CD4-positive, alpha-beta T cell (primary cell): ENCODE data around the gene SFT2D1. TPM values are rescaled to one million over a fixed set of nuclear protein-coding genes. Genes with fewer than 3 reads are reported as not detected.

ENCODE experiments used
- ATAC-seq: fragments of 200-7000 bp; cut with Tn5 transposase; one replicate; pipeline ENCODE4 v1.10.0; 2022; ENCODE audit warnings: mild to moderate bottlenecking; ENCODE audit not compliant: poor library complexity
- CTCF ChIA-PET: fragments of 350-600 bp; sonication (Branson Sonifier 250); formaldehyde crosslinking; loops from one replicate; lab custom pipeline; 2021; ENCODE audit warnings: antibody characterized with exemption, inconsistent platforms; lab: Charles Lee
- POLR2A ChIA-PET: fragments of 350-600 bp; sonication (Branson Sonifier 250); formaldehyde crosslinking; loops from one replicate; lab custom pipeline; 2021; ENCODE audit warnings: antibody characterized with exemption, inconsistent platforms; lab: Charles Lee
- DNase-seq, 14 experiments: peaks; one replicate each; pipeline ENCODE4 v3.0.0-alpha.2; 2013 to 2020; ENCODE audit warnings: mixed read lengths in 2 of 14
- H3K27ac ChIP-seq, 2 donors: one replicate each; pipeline versions ENCODE4 v1.5.1 to v1.7.0; 2013; ENCODE audit warnings: low read length in 2 of 2, low read depth in 1 of 2, mild to moderate bottlenecking in 1 of 2
- H3K27me3 ChIP-seq, 2 experiments: 1 replicate in 1 of 2; 2 replicates in 1 of 2; pipeline versions ENCODE4 v1.6.1 to v1.7.0; 2013; ENCODE audit warnings: low read length in 2 of 2, control low read depth in 1 of 2, mild to moderate bottlenecking in 1 of 2, moderate library complexity in 1 of 2; ENCODE audit not compliant: insufficient read depth in 2 of 2, control insufficient read depth in 1 of 2
- H3K36me3 ChIP-seq: one replicate; pipeline ENCODE4 v1.6.1; 2013; ENCODE audit warnings: low read length, control low read depth; ENCODE audit not compliant: insufficient read depth
- H3K4me1 ChIP-seq: one replicate; pipeline ENCODE4 v1.6.1; 2013; ENCODE audit warnings: low read length, control low read depth; ENCODE audit not compliant: insufficient read depth
- H3K4me3 ChIP-seq: one replicate; pipeline ENCODE4 v1.5.1; 2013; ENCODE audit warnings: mild to moderate bottlenecking, low read length, moderate library complexity
- H3K9me3 ChIP-seq, 2 experiments: 1 replicate in 1 of 2; 2 replicates in 1 of 2; pipeline versions ENCODE4 v1.6.1 to v1.7.0; 2013; ENCODE audit warnings: low read length in 2 of 2, mild to moderate bottlenecking in 2 of 2, control low read depth in 1 of 2, moderate library complexity in 1 of 2; ENCODE audit not compliant: control insufficient read depth in 1 of 2, insufficient read depth in 1 of 2
- H3K27ac Mint-ChIP-seq: one replicate; pipeline ENCODE4 v1.8.0; 2020; ENCODE audit warnings: mixed read lengths
- H3K27me3 Mint-ChIP-seq: one replicate; pipeline ENCODE4 v1.8.0; 2021; ENCODE audit warnings: mixed read lengths
- H3K36me3 Mint-ChIP-seq: one replicate; pipeline ENCODE4 v1.8.0; 2021; ENCODE audit warnings: low read depth, mixed read lengths
- H3K4me1 Mint-ChIP-seq: one replicate; pipeline ENCODE4 v1.8.0; 2021; ENCODE audit warnings: low read depth, mixed read lengths
- H3K4me3 Mint-ChIP-seq: one replicate; pipeline ENCODE4 v1.8.0; 2020; ENCODE audit warnings: mild to moderate bottlenecking, mixed read lengths
- H3K9me3 Mint-ChIP-seq: one replicate; pipeline ENCODE4 v1.8.0; 2020; ENCODE audit warnings: mixed read lengths
- CTCF ChIP-seq: fragments of 200-600 bp; IDR thresholded peaks from one replicate; pipeline ENCODE4 v1.8.0; 2022; ENCODE audit warnings: antibody characterized with exemption, mild to moderate bottlenecking
- intact Hi-C, 2 experiments: fragments of 100-400 bp; cut with DNase I in 1 of 2; cut with micrococcal nuclease in 1 of 2; formaldehyde crosslinking; loops; one replicate each; pipeline versions ENCODE4 v1.15.1 to v1.9.0; 2023 to 2025; cut with DNase I, micrococcal nuclease
- total RNA-seq, 174 experiments: library from RNA in 2 of 174; stranded (reverse) in 2 of 174; gene quantifications; one replicate each; pipeline ENCODE4 v1.2.3 and lab custom pipeline; 2021 to 2026

Gene SFT2D1
- total RNA-seq, 2 experiments from 2014 or later: 10.4 to 12.5 TPM

GRCh38 chr6:166289207-166290060 lies 52.9 kb downstream of the SFT2D1 start:
- no peak overlapping the region for H3K27ac ChIP-seq
- no peaks in the 10 kb centered on the region for H3K4me1 ChIP-seq
- no peaks in the 10 kb centered on the region for H3K9me3 Mint-ChIP-seq
- no peaks in the 10 kb centered on the region for H3K36me3 ChIP-seq
- no peak for DNase-seq
- H3K27me3 Mint-ChIP-seq: peaks cover 27% of the 10 kb centered on the region
- ChIA-PET CTCF (no interaction called here), POLR2A (no interaction called here)
- no peak overlapping the region for H3K4me3 Mint-ChIP-seq
- no peaks in the 10 kb centered on the region for H3K9me3 ChIP-seq
- H3K27ac Mint-ChIP-seq: no peak overlapping the region
- H3K4me3 ChIP-seq: no peak overlapping the region
- peak; percentile 48 for ATAC-seq
- H3K36me3 Mint-ChIP-seq: no peaks in the 10 kb centered on the region
- H3K4me1 Mint-ChIP-seq: no peaks in the 10 kb centered on the region
- intact Hi-C loops: no loop called here
- H3K27me3 ChIP-seq: peaks cover 4 to 6% of the 10 kb centered on the region in 2 experiments
- no peak for TF ChIP-seq CTCF

GRCh38 chr6:166286839-166287271 lies 55.5 kb downstream of the SFT2D1 start:
- Mint-ChIP-seq H3K4me3 (no peak overlapping the region), H3K27ac (no peak overlapping the region)

GRCh38 chr6:166285233-166285632 lies 57.1 kb downstream of the SFT2D1 start:
- H3K4me1 Mint-ChIP-seq: no peaks in the 10 kb centered on the region
- Histone ChIP-seq H3K36me3 (no peaks in the 10 kb centered on the region), H3K9me3 (no peaks in the 10 kb centered on the region), H3K4me1 (no peaks in the 10 kb centered on the region), H3K4me3 (no peak overlapping the region), H3K27ac (no peak overlapping the region), H3K27me3 (peaks cover 4 to 6% of the 10 kb centered on the region in 2 experiments)
- H3K9me3 Mint-ChIP-seq: no peaks in the 10 kb centered on the region
- TF ChIP-seq CTCF: no peak
- POLR2A ChIA-PET: no interaction called here
- intact Hi-C loops: no loop called here
- no peaks in the 10 kb centered on the region for H3K36me3 Mint-ChIP-seq
- no peak for ATAC-seq
- CTCF ChIA-PET: interaction anchor here (0.9 kb wide), 1 partner anchor 9 kb away, joined by 3 read pairs; no protein-coding TSS in a partner anchor
- H3K4me3 Mint-ChIP-seq: no peak overlapping the region
- no peak overlapping the region for H3K27ac Mint-ChIP-seq
- DNase-seq: no peak
- peaks cover 19% of the 10 kb centered on the region for H3K27me3 Mint-ChIP-seq

More at GRCh38 chr6:166286839-166287271, 55.5 kb downstream of the SFT2D1 start:
- Histone ChIP-seq H3K4me3 (no peak overlapping the region), H3K27ac (no peak overlapping the region), H3K4me1 (no peaks in the 10 kb centered on the region), H3K9me3 (no peaks in the 10 kb centered on the region), H3K36me3 (no peaks in the 10 kb centered on the region), H3K27me3 (peaks cover 4 to 6% of the 10 kb centered on the region in 2 experiments)
- intact Hi-C loops: no loop called here
- Mint-ChIP-seq H3K27me3 (peaks cover 22% of the 10 kb centered on the region), H3K4me1 (no peaks in the 10 kb centered on the region), H3K36me3 (no peaks in the 10 kb centered on the region), H3K9me3 (no peaks in the 10 kb centered on the region)
- ChIA-PET POLR2A (no interaction called here), CTCF (no interaction called here)
- ATAC-seq (no peak), DNase-seq (peak in 2 of 14 experiments; percentile 28 to 52)
- no peak for TF ChIP-seq CTCF
